GM12801 (cell line): ENCODE results near the gene CDKAL1.

Experiments
- TF ChIP-seq, protein P1 (sequence below): IDR thresholded peaks from one replicate; pipeline ENCODE4 v1.5.1; 2011; ENCODE audit warnings: control low read depth; ENCODE audit not compliant: insufficient read length; ENCODE audit errors: extremely low read depth

Gene CDKAL1

DNA sequence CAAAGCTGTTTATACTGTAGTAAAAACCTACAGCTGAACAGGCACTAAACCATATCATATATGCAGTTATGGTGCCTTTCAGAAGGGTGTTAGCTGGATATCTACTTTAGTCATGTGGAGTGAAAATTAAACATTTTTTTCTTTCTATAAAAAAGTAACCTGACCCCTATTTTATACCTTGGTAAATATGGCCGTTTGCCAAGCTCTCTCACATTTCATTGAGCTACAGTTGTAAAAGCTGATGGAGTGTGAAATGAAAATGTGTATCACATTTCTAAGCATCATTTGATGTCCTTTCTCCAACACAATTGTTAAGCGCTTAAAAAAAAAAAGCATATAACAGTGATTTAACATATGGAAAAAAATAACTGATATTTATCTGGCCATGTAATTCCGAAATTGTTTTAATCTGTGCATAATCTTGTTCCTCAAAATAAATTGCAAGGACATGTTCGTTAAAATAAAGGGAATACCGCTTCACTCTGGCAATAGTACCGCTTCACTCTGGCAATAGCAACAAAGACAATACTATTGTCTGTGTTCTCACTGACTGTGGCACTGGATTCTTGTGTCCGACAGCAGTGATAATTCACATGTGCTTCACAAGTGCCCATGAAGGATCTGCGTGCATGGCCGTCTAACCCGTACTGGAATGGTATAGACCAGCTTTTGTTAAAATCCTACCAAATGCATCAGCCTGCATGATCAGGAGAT is 667.5 kb downstream of the CDKAL1 start:
- TF ChIP-seq, protein P1, sequence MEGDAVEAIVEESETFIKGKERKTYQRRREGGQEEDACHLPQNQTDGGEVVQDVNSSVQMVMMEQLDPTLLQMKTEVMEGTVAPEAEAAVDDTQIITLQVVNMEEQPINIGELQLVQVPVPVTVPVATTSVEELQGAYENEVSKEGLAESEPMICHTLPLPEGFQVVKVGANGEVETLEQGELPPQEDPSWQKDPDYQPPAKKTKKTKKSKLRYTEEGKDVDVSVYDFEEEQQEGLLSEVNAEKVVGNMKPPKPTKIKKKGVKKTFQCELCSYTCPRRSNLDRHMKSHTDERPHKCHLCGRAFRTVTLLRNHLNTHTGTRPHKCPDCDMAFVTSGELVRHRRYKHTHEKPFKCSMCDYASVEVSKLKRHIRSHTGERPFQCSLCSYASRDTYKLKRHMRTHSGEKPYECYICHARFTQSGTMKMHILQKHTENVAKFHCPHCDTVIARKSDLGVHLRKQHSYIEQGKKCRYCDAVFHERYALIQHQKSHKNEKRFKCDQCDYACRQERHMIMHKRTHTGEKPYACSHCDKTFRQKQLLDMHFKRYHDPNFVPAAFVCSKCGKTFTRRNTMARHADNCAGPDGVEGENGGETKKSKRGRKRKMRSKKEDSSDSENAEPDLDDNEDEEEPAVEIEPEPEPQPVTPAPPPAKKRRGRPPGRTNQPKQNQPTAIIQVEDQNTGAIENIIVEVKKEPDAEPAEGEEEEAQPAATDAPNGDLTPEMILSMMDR, result no peak

DNA sequence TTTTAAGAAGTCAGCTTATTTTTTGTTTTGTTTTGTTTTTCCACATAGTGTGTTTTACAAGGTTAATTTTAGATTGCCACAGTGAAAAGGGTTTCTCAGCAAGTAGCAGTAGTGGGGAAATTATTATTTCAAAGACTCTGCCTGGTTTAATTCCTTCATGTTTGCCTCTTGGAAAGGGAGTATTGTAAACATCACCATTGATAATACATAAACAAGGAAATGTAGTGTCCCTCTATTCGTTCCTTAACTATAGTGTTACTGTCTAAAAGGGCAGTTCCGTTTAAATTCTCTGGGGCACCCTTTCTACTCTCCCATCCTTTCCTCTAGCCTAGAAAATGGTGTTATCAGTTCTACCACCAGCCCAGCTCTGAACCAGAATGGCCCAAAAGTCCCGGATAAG is 668.3 kb downstream of the CDKAL1 start:
- TF ChIP-seq, protein P1, result no peak

DNA sequence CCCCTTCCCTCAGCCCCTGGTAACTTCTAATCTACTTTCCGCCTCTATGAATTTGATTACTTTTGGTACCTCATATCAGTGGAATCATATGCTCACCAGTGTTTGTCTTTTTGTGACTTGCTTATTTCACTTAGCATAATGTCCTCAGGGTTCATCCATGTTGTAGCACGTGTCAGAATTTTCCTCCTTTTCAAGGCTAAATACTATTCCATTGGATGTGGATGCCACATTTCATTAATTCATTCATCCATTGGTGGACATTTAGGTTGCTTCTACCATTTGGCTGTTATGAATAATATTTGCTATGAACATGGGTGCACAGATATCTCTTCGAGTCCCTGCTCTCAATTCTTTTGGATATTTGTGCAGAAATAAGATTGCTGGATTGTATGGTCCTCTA is 670.7 kb downstream of the CDKAL1 start:
- TF ChIP-seq, protein P1, result no peak

DNA sequence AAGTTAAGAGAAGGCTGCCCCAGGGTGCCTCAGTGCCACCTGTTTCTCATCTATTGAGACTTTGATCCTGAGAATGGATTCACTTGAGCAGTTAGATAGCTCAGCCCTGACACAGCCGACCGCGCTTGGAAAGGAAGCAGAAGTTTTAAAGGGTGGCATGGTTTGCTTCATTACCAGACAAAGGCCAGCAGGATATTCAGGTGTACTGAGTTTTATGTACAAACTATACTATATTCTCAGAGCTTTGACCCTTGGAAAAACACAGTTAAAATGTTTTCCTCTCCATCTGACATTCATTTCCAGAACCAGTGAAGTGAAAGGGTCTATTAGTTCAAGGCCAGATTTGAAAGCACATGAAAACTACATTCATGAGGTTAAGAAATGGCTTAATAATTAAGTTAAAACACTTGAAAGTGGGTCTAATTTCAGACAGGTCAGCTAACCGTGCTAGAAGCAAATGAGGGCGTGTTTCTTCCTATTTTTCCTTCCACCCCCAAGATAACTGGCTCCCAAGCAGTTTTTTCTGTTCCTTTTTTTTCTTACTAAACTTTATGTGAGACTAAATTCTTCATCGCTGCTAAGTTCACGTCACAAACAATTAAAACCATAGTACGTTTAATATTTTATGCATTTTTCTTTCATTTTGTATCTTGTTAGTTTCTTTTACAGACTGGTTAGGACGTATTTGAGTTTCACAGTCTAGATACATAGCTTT is 674.0 kb downstream of the CDKAL1 start:
- TF ChIP-seq, protein P1, result no peak

DNA sequence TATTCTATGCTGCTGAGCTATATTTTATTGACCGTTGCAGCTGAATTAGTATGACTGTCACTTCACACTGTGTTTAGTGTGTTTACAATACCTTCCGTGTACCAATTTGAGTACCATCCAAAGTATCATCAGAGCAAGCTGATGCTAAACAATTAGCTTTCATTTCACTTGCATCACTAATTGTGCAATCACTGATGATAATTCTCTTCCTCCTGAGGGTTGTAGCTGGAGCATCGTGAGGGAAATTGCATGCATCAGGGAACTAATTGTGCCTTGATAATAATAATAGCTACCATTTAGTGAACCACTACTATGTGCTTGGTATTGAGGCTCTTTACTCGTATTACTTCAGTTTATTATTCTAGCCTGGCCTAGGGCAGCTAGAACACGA is 674.5 kb downstream of the CDKAL1 start:
- TF ChIP-seq, protein P1, result no peak

DNA sequence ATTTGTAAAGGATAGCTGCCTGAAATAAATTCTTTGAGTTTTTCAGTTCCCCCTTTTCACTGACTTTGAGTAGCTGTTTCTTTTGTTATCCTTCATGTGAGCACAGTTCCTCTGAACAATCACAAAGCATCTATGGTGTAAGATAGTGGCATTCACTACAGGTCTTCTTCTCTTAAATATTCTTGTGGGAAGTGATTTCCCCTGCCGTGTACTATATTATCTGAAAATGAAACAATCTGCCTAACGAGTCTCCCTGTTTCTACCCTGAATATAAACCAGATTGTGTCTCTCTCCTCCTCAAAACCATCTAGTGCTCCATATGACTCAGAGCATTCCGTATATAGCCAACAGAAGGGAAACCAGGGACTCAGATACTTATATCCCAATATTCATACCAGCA is 679.2 kb downstream of the CDKAL1 start:
- TF ChIP-seq, protein P1, result no peak

DNA sequence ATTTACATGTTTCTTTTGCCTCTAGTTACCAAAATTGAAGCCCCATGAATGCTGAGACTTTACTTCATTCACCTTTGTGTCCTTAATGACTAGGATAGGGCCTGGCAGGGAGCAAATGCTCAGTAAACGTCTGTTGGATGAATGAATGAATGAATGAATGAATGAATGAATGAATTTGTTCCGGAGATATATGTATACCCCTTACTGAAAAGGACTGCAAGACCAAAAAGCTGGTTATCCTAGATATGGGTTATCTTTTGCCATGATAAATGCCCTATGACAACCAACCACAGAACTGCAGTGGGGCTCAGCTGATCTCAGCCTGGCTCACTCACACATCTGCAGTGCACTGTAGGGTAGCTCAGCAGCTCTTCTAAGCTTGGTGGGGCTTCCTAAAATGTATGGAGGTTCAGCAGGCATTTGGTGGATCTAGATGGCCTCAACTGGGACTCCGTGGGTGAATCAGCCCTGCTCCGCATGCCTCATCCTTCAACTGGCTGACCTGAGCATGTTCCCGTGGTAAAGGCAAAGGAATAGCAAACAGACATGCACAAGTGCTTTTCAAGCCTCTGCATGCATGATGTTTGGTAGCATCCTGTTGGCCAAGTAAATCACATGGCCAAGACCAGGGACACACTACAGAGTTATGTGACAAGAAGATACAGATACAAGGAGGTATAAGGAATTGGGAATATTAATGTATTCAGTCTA is 680.6 kb downstream of the CDKAL1 start:
- TF ChIP-seq, protein P1, result no peak
